Heart right ventricle (tissue), 16 donors: ENCODE results near the gene SHROOM3. TPM values are rescaled to one million over a fixed set of nuclear protein-coding genes. Genes with fewer than 3 reads are reported as not detected.

Experiments used
- ATAC-seq, 8 donors: fragments of 200-7000 bp; cut with Tn5 transposase; one replicate each; pipeline ENCODE4 v1.9.1; 2020; ENCODE audit warnings: mild to moderate bottlenecking in 8 of 8, moderate library complexity in 8 of 8, moderate number of reproducible peaks in 1 of 8
- DNase-seq, 2 donors: peaks; one replicate each; pipeline ENCODE4 v3.0.0-alpha.2; 2020
- H3K27ac ChIP-seq, 10 donors: fragments of 200-600 bp; sonication (generic) in 2 of 10; one replicate each; pipeline versions ENCODE4 v1.5.0 to v1.8.0; 2020 to 2022; ENCODE audit warnings: mild to moderate bottlenecking in 3 of 10
- H3K27me3 ChIP-seq, 7 donors: fragments of 200-600 bp; one replicate each; pipeline ENCODE4 v1.8.0; 2021 to 2022; ENCODE audit warnings: mild to moderate bottlenecking in 2 of 7
- H3K36me3 ChIP-seq, 9 donors: fragments of 200-600 bp; sonication (generic) in 1 of 9; one replicate each; pipeline versions ENCODE4 v1.5.0 to v1.8.0; 2020 to 2022; ENCODE audit warnings: mild to moderate bottlenecking in 2 of 9
- H3K4me1 ChIP-seq, 9 donors: fragments of 200-600 bp; sonication (generic) in 1 of 9; one replicate each; pipeline versions ENCODE4 v1.5.0 to v1.8.0; 2020 to 2022; ENCODE audit warnings: mild to moderate bottlenecking in 4 of 9
- H3K4me3 ChIP-seq, 10 donors: fragments of 200-600 bp; sonication (generic) in 2 of 10; one replicate each; pipeline versions ENCODE4 v1.5.0 to v1.8.0; 2020 to 2022; ENCODE audit warnings: mild to moderate bottlenecking in 7 of 10, moderate library complexity in 2 of 10
- H3K9me3 ChIP-seq, 11 donors: fragments of 200-600 bp in 10 of 11; sonication (generic) in 2 of 11; one replicate each; pipeline versions ENCODE4 v1.5.0 to v1.8.0; 2013 to 2022; ENCODE audit warnings: mild to moderate bottlenecking in 2 of 11, control low read depth in 1 of 11, moderate library complexity in 1 of 11
- CTCF ChIP-seq, 9 donors: fragments of 200-600 bp; sonication (generic) in 2 of 9; IDR thresholded peaks; one replicate each; pipeline versions ENCODE4 v1.5.0 to v1.8.0; 2021 to 2022; ENCODE audit warnings: antibody characterized with exemption in 9 of 9, mild to moderate bottlenecking in 5 of 9, moderate library complexity in 1 of 9
- WGBS, 2 donors: extraction: QIAGEN DNeasy Blood & Tissue Kit; methylation state at CpG; one replicate each; pipeline ENCODE4 v1.1.7; 2013; ENCODE audit warnings: inconsistent platforms in 1 of 2; 5-methylcytosine and 5-hydroxymethylcytosine counted together
- intact Hi-C, 10 donors: fragments of 100-400 bp; cut with DNase I; formaldehyde crosslinking; loops; one replicate each; pipeline versions ENCODE4 v1.11.1 to v1.14.2; 2022
- polyA plus RNA-seq, 2 donors: library from polyadenylated mRNA; stranded (reverse); fragments of 200-250 nt; gene quantifications; one replicate each; pipeline ENCODE4 v1.2.3, GENCODE V29; 2013
- total RNA-seq, 10 donors: library from RNA; stranded (reverse); fragmentation: NEBNext Ultra II Directional in 3 of 10; extraction: Animal tissue kit (Norgen Biotek cat#: 25700) in 3 of 10; gene quantifications; one replicate each; pipeline versions ENCODE4 v1.2.1 to v1.2.4, GENCODE V29; 2021 to 2023
- donor health status: Arrhythmogenic right ventricular cardiomyopathy.
- donor health status: ischemic (EF 13 %, LVEDD 7.1; RV severe dilation, severe dysfunction).
- donor health status: healthy with polysubstance abuse.
- donor health status: DM: no; HTN: yes; CAD: no.
- donor health status: DM: no; HTN: no; CAD: no.
- donor health status: ischemic (EF 25% LVEDD 6.9; RV normal size, moderate dysfunction).
- donor health status: ischemic (EF 25% LVEDD 5.7; RV mildly dilated, moderate dysfunction).
- donor health status: healthy.
- donor health status: DM: yes; HTN: yes; CAD: no.
- donor health status: Ischemic cardiomyopathy.
- donor health status: ischemic (EF 35%, LVEDD 5.7; RV mildly dilated, moderate dysfunction).
- donor health status: nonischemic (EF 11% LVEDD 7.7; RV severe dilation, severe dysfunction).
- donor health status: DM: yes; HTN: yes; CAD: no.
- donor health status: PGD.
- donor health status: ischemic (EF 29% LVEDD 5.4; RV normal size, mild dysfunction).
- donor health status: nonischemic (EF 23%, LVEDD 6.1; RV moderate dilation, normal function).

SHROOM3 gene
- total and polyA plus RNA-seq, 12 donors = 1.7 to 33.3 (median 15.9) TPM

- WGBS, 2 donors = 76 to 88% methylated on average over 4 of the region's 4 CpGs
- Histone ChIP-seq H3K9me3 (peaks cover 0 to 4% (median 0%) of the 10 kb centered on the region in 11 donors), H3K27me3 (no peaks in the 10 kb centered on the region), H3K36me3 (no peaks in the 10 kb centered on the region), H3K4me3 (no peak overlapping the region), H3K4me1 (peaks cover 0 to 13% (median 7%) of the 10 kb centered on the region in 9 donors), H3K27ac (no peak overlapping the region)
- DNase-seq (no peak), ATAC-seq (no peak)
- TF ChIP-seq CTCF (IDR thresholded peaks at IDR 0.05) = no peak
- intact Hi-C loops = no loop called here
Observed at GRCh38 chr4:76546327-76546726, 111.3 kb downstream of the SHROOM3 start.

- Histone ChIP-seq H3K27me3 (no peaks in the 10 kb centered on the region), H3K4me1 (peaks cover 0 to 13% (median 7%) of the 10 kb centered on the region in 9 donors), H3K9me3 (peaks cover 0 to 4% (median 0%) of the 10 kb centered on the region in 11 donors), H3K4me3 (no peak overlapping the region), H3K36me3 (no peaks in the 10 kb centered on the region), H3K27ac (peak overlapping the region in 1 of 10 donors; percentile 9)
- DNase-seq (no peak), ATAC-seq (peak in 4 of 8 donors; percentile 12 to 78 (median 68))
- WGBS, 2 donors = 65 to 68% methylated on average over 14 of the region's 14 CpGs
- intact Hi-C loops = no loop called here
- TF ChIP-seq CTCF (IDR thresholded peaks at IDR 0.05) = no peak
Observed at GRCh38 chr4:76546759-76547742, 112.0 kb downstream of the SHROOM3 start.

GRCh38 chr4:76548704-76549103 lies 113.7 kb downstream of the SHROOM3 start:
- H3K27me3 ChIP-seq = no peaks in the 10 kb centered on the region
- H3K27ac ChIP-seq = no peak overlapping the region
- 89% methylated on average over 7 of the region's 7 CpGs for WGBS, 2 donors
- intact Hi-C loops = no loop called here
- no peak for TF ChIP-seq CTCF (IDR thresholded peaks at IDR 0.05)
- H3K4me3 ChIP-seq = no peak overlapping the region
- ATAC-seq (no peak), DNase-seq (no peak)
- peaks cover 0 to 13% (median 7%) of the 10 kb centered on the region in 9 donors for H3K4me1 ChIP-seq
- H3K9me3 ChIP-seq = no peaks in the 10 kb centered on the region
- no peaks in the 10 kb centered on the region for H3K36me3 ChIP-seq

GRCh38 chr4:76549765-76550164 lies 114.7 kb downstream of the SHROOM3 start:
- H3K27ac ChIP-seq = no peak overlapping the region
- H3K4me1 ChIP-seq = peaks cover 0 to 13% (median 7%) of the 10 kb centered on the region in 9 donors
- no peaks in the 10 kb centered on the region for H3K9me3 ChIP-seq
- intact Hi-C loops = no loop called here
- H3K27me3 ChIP-seq = no peaks in the 10 kb centered on the region
- ATAC-seq (no peak), DNase-seq (no peak)
- H3K4me3 ChIP-seq = no peak overlapping the region
- 78 to 85% methylated on average over 1 of the region's 1 CpG for WGBS, 2 donors
- TF ChIP-seq CTCF (IDR thresholded peaks at IDR 0.05) = no peak
- no peaks in the 10 kb centered on the region for H3K36me3 ChIP-seq
